AG20443 (cell line): ENCODE results near the gene NUP107.
A peak's percentile ranks its signal among the peaks of the same experiment; 100 is the strongest.

Experiments
- DNase-seq: peaks from one replicate; pipeline ENCODE4 v3.0.0; 2012; ENCODE audit warnings: low spot score, mixed read lengths

NUP107 gene

GRCh38 chr12:68773582-68773981, 86.8 kb downstream of the NUP107 start:
- no peak for DNase-seq

DNA sequence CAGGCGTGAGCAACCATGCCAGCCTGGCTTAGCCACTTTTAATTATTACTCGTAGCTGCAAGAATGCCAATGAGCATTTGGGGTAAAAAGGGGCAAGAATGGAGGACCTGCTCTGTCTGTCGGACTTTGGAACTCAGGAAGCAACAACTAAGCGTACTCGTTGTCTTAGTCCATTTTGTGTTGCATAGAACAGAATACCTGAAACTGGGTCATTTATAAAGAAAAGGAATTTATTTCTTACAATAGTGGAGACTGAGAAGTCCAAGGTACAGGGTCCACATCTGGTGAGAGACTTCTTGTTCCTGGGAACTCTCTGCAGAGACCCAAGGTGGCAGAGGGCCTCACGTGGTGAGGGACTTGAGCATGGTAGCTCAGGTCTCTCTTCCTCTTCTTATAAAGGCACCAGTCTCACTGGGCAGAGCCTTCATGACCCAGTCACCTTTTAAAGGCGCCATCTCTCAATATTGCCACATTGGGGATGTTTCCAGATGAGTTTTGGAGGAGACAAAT, 88.4 kb downstream of the NUP107 start:
- DNase-seq = no peak

GRCh38 chr12:68776976-68777610, 90.3 kb downstream of the NUP107 start:
- DNase-seq = no peak

DNA sequence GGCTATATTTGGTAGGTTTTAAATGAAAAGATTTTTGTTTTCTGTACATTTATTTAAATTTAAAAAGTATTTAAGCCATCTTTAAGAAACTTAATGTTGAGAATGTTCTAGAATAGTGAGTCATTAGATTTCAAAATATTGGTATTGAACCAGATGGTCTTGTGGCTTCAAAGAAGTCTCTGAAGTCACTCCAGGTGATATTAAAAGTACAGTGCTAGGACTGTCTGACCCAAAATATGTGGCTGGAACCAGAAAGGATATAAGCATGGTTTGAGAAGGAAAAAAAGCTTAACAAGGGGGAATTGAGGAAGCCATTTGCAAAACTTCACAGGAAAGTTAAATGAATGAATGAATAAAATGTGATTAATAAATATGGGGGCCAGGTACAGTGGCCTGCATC, 92.5 kb downstream of the NUP107 start:
- DNase-seq = no peak

GRCh38 chr12:68780731-68781130, 94.0 kb downstream of the NUP107 start:
- no peak for DNase-seq

DNA sequence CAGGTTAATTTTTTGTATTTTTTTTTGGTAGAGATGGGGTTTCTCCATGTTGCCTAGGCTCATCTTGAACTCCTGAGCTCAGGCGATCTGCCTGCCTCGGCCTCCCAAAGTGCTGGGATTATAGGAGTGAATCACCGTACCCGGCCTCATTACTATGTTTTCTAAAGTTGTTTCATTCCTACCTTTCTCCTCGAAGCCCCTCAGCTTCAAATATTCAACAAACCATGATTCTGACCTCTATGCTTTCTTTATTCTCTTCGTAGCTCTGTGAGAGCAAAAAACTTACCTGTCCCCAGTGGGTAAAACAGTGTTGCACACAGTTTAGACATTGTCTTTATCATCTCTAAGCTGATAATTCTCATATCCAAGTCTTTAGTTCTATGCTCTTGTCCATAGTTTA, 95.0 kb downstream of the NUP107 start:
- DNase-seq = no peak

DNA sequence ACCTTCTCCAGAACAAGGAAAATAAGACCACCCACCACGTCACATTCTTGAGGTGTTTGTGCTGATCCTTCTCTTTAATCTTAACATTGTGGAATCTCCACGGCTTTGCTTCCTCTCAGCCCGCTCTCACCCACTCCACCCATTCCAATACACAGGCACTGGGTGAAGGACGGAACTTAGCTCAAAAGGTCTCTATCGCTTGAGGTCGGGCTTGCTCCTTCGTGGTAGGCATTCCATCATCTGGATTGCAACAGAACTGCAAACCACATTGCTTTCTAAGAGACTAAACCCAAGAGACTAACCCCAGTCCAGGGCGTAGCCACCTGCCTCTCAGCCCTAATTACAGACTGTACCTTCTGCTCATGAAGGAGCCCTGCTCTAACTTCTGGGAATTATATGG, 97.2 kb downstream of the NUP107 start:
- no peak for DNase-seq

- peak; percentile 39 for DNase-seq
Measured at GRCh38 chr12:68785358-68785757, 98.6 kb downstream of the NUP107 start.

- DNase-seq = no peak
Measured at GRCh38 chr12:68785823-68786222, 99.0 kb downstream of the NUP107 start.

- no peak for DNase-seq
Measured at GRCh38 chr12:68786929-68787328, 100.2 kb downstream of the NUP107 start.

DNA sequence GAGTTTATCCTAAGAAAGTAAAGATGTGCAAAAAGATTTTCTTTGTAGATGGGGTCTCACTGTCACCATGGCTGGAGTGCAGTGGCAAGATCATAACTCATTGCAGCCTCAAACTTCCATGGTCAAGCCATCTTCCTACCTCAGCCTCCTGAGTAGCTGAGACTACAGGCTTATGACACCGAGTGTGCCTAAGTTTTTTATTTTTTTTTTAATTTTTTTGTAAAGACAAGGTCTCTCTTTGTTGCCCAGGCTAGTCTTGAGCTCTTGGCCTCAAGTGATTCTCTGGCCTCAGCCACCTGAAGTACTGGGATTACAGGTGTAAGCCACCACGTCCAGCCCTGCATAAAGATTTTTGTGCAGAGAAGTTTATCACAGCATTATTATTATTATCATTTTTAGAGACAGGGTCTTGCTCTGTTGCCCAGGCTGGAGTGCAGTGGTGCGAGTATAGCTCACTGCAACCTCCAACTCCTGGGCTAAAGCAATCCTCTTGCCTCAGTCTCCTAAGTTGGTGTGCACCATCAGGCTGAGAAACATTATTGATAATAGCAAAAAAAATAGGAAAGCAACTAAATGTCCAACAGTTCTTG, 101.9 kb downstream of the NUP107 start:
- DNase-seq = no peak

GRCh38 chr12:68789144-68789878, 102.5 kb downstream of the NUP107 start:
- DNase-seq = no peak

DNA sequence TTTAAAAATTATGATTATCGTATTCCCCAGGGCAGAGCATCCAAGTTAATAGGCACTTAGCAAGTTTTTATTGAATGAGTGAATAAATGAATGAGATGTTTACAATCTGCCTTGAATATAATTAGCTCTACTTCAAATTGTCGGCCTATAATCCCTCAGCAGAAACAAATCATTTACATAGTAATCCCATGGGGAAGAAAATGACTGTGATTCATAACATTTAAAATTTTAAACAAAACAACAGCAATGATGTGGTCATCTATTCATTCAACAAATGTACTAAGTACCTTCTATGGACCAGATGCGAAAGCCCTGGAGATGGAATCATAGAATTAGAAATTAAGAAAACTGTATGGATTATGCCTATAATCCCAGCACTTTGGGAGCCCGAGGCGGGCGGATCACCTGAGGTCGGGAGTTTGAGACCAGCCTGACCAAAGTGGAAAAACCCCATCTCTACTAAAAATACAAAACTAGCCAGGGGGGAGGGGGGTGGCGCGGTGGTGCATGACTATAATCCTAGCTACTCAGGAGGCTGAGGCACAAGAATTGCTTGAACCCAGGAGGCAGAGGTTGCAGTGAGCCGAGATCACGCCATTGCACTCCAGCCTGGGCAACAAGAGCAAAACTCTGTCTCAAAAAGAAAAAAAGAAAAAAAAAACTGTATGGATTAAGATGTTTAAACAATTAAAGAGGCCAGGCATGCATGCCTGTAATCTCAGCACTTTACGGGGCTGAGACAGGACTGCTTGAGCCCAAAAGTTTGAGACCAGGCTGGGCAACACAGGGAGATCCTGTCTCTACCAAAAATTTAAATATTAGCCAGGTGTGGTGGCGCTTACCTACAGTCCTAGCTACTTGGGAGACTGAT, 103.5 kb downstream of the NUP107 start:
- no peak for DNase-seq

- no peak for DNase-seq
Measured at GRCh38 chr12:68790952-68791234, 104.1 kb downstream of the NUP107 start.

- no peak for DNase-seq
Measured at GRCh38 chr12:68791897-68792481, 105.2 kb downstream of the NUP107 start.

DNA sequence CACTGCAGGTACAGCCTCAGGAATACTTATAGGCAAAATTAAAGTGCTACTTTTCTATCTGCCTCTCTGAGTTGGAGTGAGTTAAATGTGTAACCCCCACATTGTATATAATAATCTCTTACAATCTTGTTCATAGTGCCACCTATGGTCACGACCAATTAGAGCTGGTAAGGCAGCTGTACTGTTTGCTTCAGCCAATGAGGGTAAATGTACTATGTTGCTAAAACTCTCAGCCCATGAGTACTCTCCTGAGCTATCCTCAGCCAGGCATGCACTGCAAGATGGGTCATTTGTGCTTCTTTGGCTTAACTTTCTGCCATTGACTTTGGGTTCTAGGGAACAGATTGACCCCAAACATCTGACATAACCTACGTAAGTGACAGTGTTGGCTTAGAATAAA, 106.2 kb downstream of the NUP107 start:
- peak; percentile 59 for DNase-seq

DNA sequence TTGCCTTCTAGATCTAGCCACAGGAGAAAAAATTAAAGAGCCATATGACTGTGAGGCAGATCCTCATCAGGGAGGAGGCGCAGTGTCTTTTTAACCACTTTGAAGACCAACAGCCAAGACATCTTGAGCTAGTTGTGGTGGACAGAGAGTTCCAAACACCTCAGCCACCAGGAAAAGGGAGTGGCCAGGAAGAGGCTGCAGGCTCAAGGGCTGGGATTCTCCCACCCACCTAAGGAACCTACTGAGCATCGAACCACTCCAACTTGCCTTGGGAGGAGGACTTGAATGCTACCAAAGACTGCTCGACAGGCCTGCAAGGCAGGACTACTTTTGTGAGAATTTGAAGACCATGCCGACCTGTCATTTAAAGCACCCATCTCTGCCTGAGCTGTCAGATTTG, 106.7 kb downstream of the NUP107 start:
- no peak for DNase-seq

GRCh38 chr12:68793975-68794652, 107.3 kb downstream of the NUP107 start:
- no peak for DNase-seq

DNA sequence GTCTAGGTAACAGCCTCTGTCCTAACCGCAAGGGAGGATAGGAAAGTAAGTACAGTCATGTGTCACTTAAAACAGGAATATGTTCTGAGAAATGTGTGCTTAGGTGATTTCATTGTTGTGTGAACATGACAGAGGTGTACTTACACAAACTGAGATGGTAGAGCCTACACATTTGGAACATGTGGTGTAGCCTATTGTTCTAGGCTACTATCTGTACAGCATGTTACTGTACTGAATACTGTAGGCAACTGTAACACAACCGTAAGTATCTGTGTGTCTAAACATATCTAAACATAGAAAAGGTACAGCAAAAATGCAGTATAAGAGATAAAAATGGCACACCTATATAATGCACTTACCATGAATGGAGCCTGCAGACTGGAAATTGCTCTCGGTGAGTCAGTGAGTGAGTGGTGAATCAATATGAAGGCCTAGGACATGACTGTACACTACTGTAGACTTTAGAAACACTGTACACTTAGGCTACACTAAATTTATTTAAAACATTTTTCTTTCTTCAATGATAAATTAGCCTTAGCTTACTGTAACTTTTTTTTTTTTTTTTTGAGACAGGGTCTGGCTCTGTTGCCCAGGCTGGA, 108.0 kb downstream of the NUP107 start:
- no peak for DNase-seq
